NK-92 (cell line): ENCODE measurements around the gene DVL1.

ENCODE experiments used
- DNase-seq: peaks from one replicate; lab custom pipeline; 2025; ENCODE audit not compliant: unreplicated experiment; lab: John Stamatoyannopoulos, UW

DVL1 gene

DNA sequence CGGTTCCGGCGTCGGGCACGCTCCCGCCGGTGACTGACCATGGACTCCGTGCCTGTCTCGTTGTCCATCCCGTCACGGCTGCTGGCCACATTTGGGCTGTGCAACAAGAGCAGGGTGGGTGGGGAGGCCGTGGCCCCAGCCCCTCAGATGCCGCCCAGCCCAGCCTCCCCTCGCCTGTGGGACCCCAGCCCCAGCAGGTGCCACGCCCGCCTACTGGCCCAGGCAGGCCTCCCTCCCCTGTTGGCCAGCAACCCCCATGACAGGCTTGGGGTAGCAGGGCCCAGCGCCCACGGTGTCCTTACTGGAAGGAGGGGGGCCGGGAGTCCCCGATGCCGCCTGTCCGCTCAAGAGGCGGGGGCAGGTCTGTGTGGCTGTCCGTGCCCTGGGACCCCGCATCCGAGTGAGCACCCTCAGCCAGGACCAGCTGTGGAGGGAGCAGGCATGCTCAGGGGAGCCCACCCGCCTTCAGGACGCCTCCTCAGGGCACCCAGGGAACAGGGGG is 7.1 kb downstream of the DVL1 start:
- DNase-seq, result no peak

DNA sequence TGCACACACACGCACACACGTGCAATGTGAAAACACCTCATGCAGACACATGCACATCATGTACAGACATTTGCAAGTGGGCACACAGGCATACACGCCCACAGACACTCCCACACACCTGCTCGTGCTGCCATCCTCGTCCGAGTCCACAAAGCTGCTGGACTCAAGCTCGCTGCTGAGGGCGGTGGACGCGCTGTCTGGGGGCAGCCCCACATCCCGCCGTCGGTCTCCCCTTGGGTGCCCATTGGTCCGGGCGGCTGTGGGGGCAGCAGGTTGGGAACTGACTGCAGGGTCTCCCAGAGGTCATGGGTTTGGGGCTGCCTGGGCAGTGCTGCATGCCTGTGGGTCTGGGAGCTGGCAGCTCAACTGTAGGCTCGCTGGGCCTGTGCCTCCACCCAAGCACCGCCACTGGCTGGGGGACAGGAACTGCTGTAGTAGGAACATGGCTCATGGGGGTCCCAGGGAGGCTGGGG is 7.6 kb downstream of the DVL1 start:
- DNase-seq, result no peak

DNA sequence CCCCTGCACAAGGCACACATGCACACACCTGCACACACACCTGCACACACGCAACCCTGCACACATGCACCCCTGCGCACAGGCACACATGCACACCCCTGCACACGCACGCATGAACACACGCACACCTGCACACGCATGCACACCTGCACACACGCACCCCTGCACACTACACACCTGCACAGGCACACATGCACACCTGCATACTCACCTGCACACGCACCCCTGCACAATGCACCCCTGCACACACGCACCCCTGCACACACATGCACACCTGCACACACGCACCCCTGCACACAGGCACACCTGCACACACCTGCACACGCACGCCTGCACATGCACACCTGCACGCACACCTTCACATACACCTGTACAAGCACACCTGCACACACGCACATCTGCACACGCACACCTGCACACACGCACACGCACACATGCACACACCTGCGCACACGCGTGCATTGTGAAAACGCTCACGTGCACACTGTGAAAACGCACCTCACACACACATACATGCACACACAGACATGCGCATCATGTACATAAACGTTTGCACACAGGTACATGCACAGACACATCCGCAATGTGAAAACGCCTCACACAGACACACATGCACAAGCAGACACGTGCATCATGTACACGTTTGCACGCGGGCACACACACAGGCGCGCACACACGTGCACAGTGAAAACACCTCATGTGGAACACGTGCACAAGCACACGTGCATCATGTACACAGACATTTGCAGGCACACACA is 8.2 kb downstream of the DVL1 start:
- no peak for DNase-seq

DNA sequence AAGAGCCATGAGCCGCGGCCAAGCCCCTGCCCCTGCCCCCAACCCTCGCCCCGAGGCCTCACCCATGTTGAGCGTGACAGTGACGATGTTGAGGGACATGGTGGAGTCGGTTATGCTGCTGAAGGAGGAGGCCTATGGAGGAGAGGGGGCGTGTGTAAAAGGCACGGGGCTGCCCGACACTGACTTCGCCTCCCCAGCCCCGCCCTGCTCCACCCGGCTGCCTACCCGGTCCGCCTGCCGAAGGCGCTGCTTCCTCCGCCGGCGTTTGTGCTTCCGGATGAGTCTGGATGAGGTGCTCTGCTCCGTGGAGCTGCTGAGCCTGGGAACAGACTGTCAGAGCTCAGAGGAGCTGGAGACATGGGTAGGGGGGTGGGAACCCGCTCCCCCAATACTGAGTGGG is 9.0 kb downstream of the DVL1 start:
- DNase-seq, result no peak

DNA sequence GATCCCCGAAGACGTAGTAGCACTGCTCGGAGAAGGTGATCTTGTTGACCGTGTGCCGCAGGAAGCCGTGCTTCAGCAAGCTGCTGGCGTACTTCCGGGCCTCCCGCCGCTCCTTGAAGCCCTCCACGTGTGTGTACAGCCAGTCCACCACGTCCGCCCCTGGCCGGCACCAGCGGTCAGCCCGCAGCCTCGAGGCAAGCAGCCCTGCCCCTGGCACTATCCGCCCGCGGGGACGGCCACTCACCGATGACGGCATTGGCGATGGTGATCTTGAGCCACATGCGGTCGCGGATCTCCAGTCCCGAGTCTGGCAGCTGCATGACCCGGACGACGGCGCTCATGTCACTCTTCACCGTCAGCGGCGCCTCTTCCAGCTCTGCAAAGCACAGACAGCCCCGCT is 10.9 kb downstream of the DVL1 start:
- DNase-seq, result no peak

DNA sequence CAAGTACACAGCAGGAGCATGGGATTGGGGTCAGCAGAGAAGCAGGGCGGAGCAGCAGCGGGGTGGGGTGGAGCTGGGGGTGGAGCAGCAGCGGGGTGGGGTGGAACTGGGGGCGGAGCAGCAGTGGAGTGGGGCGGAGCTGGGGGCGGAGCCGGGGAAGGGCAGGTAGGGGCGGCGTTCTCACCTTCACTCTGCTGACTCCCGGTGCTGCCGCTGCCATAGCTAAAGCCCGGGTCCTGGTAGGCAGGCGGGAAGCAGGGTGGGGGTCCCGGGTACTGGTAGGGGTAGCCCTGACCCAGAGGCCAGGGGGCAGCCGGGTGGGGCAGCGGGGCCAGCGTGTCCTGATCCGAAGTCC is 11.4 kb downstream of the DVL1 start:
- no peak for DNase-seq

DNA sequence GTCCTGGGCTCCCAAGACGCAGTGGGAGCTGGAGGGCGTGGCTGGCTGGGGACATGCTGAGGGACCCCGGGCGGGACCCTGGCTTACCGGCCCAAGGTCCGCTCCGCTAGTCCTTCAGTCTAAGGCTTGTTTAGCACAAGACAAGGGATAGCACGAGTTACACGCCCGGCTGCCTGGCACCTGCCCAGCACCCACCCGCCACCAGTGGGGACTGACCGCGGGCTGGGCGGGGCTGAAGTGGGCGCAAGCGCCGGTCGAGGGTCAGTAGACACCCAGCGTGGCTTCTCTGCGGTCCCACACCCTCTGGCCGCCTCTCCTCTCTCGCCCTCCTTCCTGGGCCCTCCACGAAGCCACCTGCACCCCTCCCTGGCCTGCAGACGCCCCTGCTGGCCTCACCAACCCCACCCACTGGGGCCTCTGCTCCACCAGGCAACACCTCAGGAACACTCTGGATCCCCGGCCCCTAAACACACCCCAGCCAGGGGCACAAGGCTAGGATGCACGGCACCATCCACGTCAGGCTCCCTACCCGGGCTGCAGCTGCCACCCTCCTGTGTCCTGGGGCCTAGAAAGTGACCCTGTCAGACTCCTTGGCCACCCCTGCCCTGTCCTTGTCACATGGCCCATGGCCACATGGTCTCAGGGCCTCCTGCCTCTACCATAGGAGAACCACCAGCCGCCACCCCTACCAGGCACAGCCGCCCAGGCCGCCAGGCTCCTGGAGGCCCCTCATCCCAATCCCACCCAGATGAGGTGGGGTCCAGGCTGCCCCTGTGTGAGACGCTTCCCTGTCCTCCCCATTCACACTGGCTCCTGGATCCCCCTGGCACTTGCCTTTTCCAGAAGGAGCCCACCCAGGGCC is 12.1 kb downstream of the DVL1 start:
- no peak for DNase-seq

DNA sequence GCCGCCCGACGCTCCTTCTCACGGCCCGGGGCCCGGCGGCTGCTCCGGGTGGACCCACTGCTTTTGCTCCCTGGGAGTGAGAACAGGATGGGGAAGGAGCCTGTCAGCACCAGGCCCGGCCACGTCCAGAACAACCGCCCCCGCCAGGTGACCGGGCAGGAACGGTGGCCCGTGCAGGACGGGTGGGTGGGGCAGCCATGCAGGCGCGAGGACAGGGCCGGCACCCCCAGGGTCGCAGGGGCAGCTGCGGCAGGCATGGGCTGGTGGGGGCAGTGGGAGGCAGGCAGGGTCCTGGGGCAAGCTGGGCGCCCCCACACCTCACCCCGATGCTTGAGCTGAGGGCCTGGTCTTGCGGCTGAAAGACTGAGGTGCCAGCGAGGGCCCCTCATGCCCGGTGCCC is 12.8 kb downstream of the DVL1 start:
- no peak for DNase-seq

DNA sequence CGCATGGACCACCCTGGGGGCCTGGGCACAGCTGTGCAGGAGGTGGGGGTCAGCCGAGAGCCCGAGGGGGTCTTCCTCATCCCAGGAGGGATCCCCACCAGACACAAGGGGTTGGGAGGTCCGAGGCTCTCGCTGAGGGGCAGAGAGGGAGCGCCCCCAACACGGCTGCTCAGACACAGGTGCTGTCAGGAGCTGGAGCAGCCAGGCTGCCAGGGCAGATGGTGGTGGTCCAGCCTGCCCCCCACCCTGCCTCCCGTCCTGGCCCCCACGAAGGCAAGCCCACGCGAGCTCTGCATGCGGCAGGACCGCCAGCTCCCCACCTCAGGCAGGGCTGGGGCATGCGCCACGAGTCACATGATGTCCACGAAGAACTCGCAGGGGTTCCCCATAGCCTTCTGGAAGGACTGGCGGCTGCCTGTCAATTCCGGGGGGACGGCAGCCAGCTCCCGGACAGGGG is 13.4 kb downstream of the DVL1 start:
- no peak for DNase-seq

DNA sequence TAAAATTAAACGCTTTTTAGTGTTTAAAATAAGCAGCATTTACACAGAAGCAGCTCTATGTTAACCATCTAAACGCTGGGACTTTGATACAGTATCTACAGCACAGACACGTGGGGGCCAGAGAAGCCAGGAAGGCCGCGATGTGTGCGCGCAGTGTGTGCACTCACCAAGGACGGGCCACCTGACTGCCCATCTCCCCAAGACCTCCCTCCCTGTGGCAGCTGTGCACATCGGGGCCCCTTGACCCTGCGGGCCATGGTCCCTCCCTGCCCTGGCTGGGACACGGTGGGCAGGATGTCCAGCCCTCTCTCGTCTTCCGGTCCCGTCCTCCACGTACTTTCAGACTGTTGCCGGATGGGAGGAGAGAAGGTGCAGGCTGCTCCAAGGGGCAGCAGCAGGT is 13.9 kb downstream of the DVL1 start:
- DNase-seq, result no peak

DNA sequence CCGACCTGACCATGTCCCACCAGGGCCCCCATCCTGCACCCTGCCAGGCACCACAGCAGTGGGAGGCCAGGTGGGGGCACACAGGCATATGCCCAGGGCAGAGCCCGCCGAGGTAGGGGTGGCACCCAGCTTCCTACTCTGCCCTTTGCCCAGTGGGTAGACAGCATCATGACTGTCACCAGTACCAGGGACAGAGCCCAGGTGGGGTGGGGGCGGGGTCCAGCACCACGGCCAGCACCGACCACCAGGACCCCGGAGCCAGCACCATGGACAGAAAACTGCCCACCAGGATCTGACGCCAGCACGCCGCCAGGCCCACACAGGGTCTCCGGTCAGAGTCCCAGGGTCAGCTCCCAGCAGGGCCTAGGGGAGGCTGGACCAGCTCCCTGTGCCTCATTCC is 14.4 kb downstream of the DVL1 start:
- no peak for DNase-seq

DNA sequence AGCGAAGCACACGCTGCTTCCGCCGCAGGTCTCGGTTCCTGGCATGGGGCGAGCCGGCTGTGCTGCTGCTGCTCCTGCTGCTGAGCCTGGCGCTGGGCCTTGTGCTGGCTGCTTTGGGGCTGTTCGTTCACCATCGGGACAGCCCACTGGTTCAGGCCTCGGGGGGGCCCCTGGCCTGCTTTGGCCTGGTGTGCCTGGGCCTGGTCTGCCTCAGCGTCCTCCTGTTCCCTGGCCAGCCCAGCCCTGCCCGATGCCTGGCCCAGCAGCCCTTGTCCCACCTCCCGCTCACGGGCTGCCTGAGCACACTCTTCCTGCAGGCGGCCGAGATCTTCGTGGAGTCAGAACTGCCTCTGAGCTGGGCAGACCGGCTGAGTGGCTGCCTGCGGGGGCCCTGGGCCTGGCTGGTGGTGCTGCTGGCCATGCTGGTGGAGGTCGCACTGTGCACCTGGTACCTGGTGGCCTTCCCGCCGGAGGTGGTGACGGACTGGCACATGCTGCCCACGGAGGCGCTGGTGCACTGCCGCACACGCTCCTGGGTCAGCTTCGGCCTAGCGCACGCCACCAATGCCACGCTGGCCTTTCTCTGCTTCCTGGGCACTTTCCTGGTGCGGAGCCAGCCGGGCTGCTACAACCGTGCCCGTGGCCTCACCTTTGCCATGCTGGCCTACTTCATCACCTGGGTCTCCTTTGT is 15.5 kb downstream of the DVL1 start:
- DNase-seq, result no peak

DNA sequence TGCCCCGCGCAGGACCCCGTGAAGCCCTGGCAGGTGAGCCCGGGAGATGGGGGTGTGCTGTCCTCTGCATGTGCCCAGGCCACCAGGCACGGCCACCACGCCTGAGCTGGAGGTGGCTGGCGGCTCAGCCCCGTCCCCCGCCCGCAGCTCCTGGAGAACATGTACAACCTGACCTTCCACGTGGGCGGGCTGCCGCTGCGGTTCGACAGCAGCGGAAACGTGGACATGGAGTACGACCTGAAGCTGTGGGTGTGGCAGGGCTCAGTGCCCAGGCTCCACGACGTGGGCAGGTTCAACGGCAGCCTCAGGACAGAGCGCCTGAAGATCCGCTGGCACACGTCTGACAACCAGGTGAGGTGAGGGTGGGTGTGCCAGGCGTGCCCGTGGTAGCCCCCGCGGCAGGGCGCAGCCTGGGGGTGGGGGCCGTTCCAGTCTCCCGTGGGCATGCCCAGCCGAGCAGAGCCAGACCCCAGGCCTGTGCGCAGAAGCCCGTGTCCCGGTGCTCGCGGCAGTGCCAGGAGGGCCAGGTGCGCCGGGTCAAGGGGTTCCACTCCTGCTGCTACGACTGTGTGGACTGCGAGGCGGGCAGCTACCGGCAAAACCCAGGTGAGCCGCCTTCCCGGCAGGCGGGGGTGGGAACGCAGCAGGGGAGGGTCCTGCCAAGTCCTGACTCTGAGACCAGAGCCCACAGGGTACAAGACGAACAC is 16.3 kb downstream of the DVL1 start:
- no peak for DNase-seq

DNA sequence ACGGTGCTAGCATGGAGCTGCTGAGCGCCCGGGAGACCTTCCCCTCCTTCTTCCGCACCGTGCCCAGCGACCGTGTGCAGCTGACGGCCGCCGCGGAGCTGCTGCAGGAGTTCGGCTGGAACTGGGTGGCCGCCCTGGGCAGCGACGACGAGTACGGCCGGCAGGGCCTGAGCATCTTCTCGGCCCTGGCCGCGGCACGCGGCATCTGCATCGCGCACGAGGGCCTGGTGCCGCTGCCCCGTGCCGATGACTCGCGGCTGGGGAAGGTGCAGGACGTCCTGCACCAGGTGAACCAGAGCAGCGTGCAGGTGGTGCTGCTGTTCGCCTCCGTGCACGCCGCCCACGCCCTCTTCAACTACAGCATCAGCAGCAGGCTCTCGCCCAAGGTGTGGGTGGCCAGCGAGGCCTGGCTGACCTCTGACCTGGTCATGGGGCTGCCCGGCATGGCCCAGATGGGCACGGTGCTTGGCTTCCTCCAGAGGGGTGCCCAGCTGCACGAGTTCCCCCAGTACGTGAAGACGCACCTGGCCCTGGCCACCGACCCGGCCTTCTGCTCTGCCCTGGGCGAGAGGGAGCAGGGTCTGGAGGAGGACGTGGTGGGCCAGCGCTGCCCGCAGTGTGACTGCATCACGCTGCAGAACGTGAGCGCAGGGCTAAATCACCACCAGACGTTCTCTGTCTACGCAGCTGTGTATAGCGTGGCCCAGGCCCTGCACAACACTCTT is 17.0 kb downstream of the DVL1 start:
- DNase-seq, result no peak

DNA sequence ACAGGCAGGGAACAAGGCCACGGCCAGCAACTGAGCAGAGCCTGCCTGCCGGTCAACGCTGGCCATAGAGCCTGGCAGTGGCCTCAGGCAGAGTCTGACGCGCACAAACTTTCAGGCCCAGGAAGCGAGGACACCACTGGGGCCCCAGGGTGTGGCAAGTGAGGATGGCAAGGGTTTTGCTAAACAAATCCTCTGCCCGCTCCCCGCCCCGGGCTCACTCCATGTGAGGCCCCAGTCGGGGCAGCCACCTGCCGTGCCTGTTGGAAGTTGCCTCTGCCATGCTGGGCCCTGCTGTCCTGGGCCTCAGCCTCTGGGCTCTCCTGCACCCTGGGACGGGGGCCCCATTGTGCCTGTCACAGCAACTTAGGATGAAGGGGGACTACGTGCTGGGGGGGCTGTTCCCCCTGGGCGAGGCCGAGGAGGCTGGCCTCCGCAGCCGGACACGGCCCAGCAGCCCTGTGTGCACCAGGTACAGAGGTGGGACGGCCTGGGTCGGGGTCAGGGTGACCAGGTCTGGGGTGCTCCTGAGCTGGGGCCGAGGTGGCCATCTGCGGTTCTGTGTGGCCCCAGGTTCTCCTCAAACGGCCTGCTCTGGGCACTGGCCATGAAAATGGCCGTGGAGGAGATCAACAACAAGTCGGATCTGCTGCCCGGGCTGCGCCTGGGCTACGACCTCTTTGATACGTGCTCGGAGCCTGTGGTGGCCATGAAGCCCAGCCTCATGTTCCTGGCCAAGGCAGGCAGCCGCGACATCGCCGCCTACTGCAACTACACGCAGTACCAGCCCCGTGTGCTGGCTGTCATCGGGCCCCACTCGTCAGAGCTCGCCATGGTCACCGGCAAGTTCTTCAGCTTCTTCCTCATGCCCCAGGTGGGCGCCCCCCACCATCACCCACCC is 17.9 kb downstream of the DVL1 start, which contains the start of gene TAS1R3:
Gene TAS1R3 (plus strand): TSS at position 213 of the 898 bp plus-strand sequence. CDS start 66 bp downstream, at position 279.
- DNase-seq, result no peak

DNA sequence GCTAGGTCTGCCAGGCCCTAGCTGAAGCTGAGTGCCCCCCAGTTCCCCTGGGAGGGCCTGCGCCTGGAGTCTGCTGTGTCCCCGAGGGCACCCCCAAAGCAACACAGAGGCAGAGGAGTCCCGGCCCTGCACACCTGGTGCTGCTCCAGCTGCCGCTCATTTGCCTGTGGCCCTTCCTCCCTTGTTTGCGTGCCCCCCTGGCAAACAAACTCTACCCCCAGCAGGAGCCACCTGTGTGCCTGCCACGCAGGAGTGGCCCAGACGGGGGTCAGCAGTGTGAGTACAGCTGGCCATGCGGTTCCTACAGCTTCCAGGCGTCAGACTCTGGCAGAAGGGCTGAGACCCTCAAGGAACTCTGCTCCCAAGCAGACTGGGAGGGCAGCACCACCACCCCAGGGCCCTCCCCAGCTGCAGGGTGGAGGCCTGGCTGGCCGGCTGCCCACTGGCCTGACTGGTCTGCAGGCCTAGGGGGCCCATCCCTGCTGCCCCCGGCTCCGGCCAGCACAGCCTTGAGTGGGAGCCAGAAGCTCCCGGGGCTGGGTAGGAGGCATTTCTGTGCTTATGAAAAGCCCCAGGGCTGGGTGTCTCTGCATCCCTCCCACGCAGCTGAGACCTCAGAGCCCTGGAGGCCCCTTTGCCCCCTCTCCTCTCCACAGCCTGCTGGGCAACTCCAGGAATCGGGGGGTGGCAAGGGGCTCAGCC is 18.7 kb downstream of the DVL1 start:
- no peak for DNase-seq

DNA sequence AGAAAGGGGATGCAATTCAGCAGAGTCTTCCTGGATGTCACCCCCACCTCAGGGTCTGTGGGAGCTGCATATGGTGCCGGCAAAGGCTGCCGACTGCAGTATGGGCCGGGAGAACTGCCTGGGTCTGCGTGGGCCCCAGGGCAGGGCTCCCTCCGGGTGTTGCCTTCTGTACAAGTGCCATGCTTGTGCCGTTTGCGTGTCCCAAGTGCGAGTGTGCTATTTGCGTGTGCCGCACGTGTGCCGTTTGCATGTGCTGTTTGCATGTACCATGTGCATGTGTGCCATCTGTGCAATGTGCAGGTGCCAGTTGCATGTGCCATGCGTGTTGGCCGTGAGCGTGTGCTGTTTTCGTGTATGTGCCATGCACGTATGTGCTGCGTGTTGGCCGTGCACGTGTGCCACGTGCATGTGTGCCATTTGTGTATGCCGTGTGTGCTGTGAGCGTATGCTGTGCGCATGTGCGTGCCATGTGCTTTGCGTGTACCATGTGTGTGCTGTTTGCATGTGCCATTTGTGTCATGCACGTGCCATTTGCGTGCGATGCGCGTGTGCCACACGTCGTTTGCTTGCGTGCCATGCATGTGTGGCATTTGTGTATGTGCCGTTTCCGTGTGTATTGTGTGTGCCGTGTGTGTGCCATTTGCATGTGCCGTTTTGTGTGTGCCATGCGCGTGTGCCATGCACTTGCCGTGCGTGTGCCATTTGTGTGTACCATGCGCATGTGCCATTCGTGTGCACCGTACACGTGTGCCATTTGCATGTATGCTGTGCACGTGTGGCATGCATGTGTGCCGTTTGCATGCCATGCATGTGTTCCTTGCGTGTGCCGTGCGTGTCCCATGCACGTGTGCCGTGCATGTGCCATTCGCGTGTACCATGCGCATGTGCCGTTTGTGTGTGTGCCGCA is 19.7 kb downstream of the DVL1 start:
- no peak for DNase-seq
